ENCODE results near the gene CD93.

Gene CD93

DNA sequence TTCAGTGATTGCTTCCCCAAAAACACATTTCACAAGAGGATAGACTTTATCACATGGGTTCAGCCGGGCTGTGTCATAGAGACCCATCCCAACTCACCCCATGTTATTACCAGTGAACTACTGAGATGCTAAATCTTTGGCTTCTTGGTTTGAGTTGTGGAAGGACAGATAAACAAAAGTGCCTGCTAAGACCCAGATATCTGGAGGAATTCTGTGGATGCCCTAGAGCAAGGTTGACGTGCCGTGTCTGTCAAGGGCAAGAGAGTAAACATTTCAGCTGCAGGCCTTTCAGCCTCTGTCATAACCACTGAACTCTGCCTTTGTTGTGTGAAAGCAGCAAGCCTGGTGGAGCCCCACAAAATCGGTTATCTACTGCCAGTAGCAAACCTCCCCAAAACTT is 25.5 kb downstream of the CD93 start:
- no peak for DNase-seq (ENCODE audit: low read depth)

DNA sequence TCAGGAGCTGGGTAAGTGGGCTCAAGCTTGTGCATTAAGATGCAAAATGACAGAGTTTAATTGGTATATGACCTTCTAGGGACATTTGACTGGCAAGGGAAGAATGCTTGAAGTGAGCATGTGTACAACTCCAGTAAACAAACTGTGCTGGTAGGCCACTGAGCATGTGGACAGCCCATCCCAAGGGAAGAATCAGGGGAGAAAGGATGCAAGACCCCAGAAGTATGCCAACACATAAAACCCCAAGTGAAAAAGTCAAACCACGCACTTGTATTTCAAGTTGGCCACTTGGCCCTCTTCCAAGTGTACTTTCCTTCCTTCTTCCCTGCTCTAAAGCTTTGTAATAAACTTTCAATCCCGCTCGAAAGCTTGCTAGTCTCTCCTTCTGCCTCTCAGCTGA is 26.3 kb downstream of the CD93 start:
- DNase-seq (ENCODE audit: low read depth) = no peak

DNA sequence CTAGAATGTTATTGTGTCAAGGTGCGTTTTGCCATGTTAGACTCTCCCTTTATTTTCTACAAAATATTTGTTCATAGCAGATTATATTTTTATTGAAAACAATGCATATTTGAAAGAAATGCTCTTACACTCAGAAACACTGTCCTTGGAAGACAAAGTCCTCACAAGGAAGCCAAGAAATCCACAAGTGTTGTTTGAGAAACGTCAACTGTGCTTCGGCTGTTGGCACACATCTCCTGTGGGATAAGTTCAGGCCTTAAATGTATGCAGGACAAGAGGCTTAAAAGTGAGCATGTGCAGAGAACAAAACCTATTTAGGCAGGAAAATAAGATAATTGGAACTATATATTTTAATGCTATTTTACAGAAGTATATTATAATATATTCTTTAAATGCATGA is 27.1 kb downstream of the CD93 start:
- no peak for DNase-seq (ENCODE audit: low read depth)

DNA sequence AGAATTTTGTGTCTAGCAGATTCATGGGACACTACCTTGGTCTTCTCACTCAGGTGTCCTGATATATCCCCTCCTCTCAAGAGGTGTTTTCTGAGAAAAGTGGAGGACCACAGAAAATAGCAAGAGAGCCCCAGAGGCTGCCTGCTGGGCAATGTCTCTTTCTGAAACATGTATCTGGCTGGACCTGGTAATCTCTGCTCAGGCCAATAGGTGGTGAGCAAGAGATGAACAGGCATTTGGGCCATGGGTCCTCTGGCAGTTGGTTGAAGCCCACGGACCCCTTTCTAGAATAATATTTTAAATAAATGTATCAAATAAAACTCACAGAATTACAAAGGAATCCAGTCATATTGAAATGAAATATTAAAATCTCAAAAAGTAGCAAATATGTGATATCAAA is 27.9 kb downstream of the CD93 start:
- DNase-seq (ENCODE audit: low read depth) = no peak

DNA sequence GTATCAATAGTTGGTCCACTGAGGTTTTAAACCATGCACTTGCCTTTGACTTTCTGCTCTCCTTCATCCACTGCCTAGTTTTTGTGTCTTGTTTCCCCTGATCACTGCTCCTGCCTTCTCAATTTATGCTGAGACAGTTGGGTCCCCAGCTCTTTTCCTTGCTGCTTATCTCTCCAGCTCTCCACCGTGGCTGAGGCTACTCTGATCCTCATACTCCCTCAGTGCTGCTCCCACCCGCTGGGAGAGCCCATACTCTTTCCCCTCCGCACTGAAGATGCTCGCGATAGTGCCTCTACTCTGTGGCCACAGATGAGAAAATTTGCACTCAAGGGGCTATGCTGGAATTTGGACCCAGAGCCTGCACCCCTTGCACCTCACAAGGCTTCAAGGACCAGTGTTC is 33.2 kb downstream of the CD93 start:
- no peak for DNase-seq (ENCODE audit: low read depth)

DNA sequence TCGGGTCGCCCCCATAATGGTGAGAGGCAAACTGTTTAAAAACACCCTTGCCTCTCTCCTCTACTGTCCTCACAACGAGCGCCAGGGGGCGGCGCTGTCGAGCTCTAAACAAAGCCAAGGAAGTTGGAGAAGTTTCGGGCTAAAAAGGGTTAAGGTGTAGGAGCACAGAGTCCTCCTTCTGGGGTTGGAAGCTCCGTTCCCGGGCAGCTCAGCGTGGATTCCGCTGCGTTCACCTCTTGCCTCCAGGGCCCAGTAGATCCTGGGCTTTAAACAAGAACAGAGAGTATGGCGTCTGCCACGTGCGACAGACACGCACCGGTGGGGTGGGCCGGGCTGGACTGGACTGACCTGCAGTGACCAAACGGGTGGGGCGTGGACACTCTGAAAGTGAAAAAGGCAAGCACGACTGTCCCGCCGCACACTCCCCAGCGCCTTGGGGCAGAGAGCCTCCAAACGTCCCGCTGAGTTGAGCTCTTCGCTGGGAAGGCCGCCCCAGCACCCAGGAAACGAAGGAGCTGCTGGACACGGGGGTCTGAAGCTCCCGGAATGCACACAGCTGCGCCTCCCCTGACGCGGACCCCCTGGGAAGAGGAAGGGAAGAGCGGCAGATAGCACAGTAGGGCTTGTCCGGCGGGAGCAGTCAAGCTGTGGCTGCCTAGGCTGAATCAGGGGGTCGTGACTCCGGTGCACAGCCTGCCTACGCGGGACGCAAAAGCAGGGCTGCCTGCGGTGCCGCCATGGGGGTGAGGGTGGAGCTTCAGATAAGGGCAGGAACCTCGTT is 35.1 kb downstream of the CD93 start:
- no peak for DNase-seq (ENCODE audit: low read depth)

DNA sequence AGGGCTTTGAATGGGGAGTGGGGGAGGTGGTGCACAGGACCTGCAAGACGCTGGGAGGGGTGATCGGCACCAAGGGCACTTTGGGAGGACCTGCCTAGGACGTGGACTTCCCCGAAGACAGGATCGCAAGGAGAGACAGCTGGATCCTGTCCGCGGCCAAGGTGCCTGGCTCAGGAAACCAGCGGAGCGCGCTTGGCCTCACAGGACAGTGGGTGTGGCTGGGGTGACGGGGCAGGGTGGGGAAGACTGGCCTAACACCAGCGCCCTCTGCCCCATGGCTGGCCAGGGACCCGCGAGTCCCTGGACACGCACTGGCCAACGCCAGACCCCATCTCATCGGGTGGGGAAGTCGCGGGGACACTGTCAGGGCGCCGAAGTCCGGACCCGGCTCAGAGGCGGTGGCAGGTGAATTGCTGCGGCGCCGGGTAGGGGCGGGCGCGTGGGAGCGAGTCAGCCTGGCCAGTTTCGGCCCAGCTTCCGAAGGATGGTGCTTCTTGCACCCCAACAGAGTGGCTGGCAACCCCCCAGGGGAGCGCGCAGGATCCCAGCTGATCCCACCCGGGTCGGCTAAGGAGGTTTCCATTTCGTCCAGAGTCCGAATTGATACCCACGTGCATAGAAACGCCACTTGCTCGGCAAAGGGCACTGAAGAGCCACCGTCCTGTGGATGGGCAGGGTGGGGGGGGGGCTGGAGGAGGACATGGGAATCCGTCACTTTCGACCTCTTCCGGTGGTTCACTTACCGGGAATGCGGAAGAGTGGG is 35.9 kb downstream of the CD93 start:
- DNase-seq (ENCODE audit: low read depth) = no peak

DNA sequence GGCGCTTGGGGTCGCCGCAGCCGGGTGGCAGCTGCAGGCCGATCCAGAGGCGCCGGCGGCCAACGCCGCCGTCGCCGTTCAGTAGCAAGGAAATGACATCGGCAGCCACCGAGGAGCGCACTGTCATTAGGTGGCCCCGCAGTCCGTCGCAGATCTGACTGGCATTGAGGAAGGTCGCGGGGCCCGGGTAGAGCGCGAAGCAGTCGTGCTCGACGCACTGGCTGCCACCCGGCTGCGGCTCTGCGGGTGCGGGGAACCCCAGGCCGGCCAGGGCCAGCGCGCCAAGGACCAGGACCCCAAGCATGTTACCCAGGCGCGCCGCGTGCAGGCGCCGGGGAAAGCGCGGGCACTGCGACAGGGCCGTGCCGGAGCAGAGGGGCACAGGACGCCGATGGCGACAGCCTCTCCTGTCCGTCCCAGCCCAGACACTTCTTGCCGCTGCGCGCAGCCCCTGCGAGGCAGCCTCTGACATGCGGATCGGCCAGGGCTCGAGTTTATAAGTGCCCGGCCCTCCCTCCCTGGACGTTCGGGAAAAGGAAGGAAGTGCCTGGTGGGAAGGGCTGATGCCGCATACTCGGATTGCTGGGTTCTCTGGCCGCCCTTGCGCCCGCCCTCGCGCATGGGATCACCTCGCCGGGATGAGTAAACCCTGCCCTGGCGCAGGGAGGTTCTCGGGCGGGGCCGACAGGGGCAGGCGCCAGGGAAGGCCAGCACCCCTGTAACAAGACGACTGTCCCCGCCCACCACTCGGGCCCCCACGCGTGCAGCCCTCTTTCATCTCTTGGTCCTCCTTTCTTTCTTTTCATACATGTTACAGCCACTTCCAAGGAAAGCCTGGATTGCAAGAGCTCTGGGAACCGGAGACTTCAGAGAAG is 36.7 kb downstream of the CD93 start, which contains the start of gene THBD:
TSS of gene THBD (minus strand) at position 472 of the 875 bp plus-strand sequence. CDS start at position 304, 168 bp downstream.
- DNase-seq (ENCODE audit: low read depth) = peak; percentile 57

DNA sequence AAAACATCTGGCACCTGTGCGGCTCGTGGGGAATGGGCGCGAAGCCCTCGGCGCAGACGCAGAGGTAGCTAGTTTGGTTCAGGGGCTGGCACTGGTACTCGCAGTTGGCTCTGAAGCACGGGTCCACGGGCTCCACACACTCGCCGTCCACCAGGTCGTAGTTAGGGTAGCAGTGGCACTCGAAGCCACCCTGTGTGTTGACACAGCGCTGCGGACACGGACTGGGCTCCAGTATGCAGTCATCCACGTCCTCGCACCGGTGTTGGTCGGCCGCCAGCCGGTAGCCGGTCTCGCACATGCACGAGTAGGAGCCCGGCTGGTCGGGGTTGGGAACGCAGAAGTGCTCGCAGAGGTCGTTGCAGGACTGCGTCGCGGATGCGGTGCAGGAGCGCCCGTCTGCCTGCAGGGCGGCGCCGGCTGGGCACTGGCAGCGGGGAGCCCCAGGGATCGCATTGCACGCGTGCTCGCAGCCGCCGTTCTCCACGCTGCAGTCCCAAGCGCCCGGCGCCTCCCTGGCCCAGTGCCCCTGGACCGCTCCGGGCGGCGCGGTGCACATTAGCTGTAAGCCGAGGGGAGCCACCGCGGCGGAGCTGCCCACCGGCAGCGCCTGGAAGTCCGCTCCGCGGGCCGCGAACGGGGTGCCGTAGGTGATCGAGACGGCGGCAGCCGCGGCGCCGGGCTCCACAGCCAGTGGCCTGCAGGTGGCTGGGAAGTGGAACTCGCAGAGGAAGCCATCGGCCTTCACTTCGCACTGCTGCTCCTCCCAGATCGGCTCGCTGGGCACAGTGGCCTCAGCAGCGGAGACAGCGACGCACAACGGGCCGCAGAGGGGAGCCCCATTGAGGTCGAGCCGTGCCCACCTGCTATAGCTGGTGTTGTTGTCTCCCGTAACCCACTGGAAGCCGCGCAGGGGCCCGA is 37.6 kb downstream of the CD93 start:
- DNase-seq (ENCODE audit: low read depth) = peak; percentile 4

DNA sequence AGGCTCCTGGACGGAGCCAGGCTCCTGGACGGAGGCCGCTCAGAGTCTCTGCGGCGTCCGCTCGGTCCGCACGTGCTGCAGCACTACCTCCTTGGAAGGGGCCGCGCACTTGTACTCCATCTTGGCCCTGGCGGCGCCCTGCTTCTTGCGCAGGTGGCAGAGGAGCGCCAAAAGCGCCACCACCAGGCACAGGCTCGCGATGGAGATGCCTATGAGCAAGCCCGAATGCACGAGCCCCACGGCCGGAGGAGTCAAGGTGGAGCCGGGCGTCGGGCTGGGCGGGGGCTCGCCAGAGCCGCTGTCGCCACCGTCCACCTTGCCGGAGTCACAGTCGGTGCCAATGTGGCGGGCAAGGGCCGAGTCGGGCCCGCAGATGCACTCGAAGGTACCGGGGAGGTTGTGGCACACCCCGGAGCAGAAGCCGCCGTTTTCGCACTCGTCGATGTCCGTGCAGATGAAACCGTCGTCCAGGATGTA is 38.3 kb downstream of the CD93 start:
- DNase-seq (ENCODE audit: low read depth) = no peak

DNA sequence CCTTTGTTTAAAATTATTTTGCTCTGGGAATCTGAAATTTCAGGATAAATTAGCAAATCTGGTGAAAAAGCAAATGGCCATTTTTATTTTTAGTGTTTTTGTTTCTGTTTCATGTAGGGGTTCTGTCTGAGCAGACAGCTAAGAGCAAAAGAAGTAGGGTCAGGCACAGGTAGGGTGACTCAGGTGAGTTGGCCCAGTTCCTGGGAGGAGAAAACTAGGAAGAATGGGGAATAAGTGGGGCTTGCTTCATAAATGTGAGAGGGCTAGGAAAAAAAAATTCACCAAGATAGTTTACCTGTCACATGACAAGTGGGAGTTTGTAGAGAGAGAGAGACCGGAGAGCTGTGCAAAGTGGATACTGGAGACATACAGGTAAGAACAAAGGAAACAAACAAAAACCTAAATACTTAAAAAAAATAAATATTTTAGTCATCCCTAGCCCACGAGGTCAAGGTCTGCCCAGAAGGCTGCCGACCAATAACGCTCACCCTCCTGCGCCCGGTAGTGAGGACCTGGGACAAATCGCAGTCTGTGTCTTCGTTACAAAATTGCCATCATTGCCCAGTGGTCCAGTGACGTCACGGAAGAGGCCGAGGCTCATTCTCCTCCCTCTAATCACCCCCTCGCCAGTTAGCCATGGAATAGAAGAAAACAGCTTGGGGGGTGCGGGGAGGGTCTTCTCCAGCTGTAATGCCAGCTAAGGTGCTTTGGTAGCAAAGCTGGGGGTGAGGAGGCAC is 39.0 kb downstream of the CD93 start:
- DNase-seq (ENCODE audit: low read depth) = no peak

DNA sequence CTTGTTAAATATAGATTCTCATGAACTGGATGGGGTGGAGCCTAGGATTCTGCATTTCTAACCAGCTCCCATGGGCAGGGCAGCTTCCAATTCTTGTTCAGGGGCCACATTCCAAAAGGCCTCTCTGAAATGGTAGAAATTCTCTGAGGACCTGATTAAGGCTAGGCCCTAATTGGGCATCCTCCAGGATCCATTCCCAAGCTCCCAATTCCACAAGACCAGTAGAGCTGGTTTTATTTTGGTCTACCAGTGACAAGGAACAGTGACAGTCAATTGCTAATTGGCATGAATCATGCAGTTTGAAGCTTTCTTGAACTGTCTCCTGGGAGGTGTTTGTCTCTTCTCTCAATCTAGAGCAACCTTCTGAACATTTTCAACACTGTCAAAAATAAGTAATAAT is 39.7 kb downstream of the CD93 start:
- no peak for DNase-seq (ENCODE audit: low read depth)

DNA sequence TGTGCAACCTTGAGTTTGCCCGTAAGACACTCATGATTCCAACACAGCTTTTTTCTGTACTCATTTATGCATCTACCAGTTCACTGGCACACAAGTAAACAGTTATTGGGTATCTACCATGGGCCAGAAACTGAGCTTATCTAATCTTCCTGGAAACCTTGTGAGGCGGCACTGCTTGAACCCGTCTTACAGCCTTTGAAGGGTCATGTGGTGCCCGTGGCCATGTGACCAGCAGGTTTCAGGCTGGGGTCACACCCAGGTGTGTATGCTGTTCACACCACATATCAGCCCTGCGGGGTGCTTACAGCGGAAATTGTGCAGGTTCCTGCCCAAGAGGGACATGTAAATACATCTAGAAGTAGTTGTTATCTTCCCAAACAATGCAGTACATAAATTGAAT is 42.7 kb downstream of the CD93 start:
- no peak for DNase-seq (ENCODE audit: low read depth)

DNA sequence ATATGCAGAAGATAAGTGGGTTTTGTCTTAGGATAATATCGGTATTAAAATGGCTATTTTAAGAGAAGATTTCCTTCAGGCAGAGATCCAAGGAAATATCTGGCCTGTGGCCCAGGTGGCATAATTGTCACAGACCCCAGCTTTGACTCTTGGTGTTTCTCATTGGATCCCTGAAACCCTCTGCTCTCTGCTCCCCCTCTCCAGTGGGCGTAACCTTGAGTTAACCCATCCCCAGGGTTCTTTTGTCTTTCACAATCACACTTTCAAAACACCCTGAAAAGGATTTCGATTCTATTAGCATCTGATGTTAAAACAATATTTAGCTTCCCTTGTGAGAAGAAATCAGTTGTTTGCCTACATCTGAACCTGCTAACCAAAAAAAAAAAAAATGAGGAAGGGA is 43.9 kb downstream of the CD93 start:
- no peak for DNase-seq (ENCODE audit: low read depth)

DNA sequence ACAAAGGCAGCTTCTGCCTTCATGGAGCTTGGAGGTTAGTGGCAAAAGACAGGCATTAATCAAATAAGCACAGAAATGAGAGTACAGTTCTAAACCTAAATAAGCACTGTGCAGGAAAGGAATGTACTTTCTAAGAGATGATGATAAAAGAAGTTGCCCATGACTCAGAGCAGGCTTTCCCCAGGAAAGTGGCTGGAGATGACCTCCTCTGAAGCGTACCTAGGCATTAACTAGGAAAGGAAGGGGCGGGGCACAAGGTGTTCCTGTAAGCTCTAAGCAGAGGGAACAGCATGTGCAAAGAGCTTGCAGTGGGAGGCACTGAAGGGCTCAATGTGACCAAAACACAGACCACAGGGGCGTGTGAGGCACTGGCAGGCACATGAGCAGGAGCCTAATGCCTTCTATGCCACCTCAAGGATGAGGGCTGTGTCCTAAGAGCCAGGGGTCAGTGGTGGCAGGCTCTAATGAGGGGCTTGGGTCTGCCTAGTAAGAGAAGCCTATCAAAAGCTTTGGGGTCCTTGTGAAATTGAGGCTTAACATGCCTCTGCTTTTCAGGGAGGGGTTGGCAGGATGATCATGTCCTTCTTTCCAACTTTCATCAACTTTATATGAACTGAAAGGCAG is 46.1 kb downstream of the CD93 start:
- no peak for DNase-seq (ENCODE audit: low read depth)

DNA sequence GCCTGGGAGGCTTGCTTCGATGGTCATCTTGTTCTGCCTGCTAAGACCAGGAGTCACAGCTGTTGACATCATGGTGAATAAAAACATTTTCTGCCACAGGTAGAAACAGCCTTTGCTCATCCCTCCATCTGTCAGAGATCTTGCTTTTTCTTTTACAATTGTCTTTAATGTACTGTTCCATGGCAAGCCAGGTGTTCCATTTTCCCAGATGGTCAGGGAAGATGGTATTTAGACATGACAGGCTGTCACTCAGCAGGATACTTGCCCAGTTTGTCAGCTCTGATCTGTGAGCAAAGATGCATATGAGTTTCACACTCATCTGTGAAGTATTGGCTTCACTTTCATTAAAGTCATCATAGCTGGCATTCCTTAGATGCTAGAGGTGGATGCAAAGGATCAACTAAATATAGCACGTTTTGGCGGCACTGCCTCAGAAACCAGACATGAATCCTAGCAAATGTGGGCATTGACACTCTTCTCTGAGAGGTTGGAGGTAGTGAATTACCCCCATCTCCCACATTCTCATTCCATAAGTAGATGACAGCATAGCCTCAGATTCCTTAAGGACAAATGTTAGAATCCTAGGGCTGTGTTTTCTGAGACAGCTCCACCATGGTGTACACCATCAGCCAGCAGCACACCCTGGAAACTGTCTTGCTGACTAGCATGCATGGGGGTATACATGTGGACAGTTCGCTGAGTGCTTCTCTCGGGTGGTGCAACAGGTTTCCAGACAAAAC is 46.8 kb downstream of the CD93 start:
- no peak for DNase-seq (ENCODE audit: low read depth)

DNA sequence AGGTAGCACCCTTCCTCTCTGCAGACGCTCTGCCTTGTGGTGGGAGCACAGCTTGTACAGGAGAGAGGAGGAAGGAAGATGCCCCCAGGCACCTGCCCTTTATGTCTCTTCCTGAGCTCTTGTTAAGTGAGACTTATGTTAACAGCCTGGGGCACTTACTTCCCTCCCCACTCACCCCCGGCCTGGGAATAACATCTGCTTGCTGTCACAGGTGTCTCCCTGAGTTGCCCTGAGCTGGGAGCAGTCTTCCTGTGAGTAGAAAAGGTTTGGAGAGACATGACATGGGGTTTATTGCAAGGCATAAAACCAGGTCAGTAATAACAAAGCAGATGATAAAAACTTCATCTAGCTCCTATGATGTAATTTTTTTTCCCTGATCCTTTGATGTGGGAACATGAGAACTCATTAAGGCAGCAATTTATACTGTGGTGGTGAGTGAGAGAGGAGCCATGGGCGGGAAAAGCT is 49.1 kb downstream of the CD93 start:
- DNase-seq (ENCODE audit: low read depth) = no peak

DNA sequence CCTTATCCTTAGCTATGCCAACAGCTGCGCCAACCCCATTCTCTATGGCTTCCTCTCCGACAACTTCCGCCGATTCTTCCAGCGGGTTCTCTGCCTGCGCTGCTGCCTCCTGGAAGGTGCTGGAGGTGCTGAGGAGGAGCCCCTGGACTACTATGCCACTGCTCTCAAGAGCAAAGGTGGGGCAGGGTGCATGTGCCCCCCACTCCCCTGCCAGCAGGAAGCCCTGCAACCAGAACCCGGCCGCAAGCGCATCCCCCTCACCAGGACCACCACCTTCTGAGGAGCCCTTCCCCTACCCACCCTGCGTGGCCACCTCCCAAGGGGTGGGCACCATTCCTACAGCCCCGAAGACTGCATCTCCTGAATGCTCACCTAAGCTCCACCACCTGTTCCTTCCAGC is 49.8 kb downstream of the CD93 start:
- DNase-seq (ENCODE audit: low read depth) = no peak

DNA sequence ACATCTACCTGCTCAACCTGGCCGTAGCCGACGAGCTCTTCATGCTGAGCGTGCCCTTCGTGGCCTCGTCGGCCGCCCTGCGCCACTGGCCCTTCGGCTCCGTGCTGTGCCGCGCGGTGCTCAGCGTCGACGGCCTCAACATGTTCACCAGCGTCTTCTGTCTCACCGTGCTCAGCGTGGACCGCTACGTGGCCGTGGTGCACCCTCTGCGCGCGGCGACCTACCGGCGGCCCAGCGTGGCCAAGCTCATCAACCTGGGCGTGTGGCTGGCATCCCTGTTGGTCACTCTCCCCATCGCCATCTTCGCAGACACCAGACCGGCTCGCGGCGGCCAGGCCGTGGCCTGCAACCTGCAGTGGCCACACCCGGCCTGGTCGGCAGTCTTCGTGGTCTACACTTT is 50.4 kb downstream of the CD93 start:
- no peak for DNase-seq (ENCODE audit: low read depth)
